KOPT-K1 (cell line): ENCODE data around the gene USH2A.

Source experiments
- H3K27ac ChIP-seq: fragments of 200-600 bp; sonication (generic); 2 replicates; pipeline ENCODE4 v1.5.1; 2016; ENCODE audit warnings: antibody characterized with exemption, mild to moderate bottlenecking, low read depth, low read length; ENCODE audit not compliant: poor library complexity, severe bottlenecking
- H3K36me3 ChIP-seq: fragments of 200-600 bp; sonication (generic); 2 replicates; pipeline ENCODE4 v1.5.1; 2017; ENCODE audit warnings: antibody characterized with exemption, mild to moderate bottlenecking, low read length, moderate library complexity; ENCODE audit not compliant: insufficient read depth
- H3K9me3 ChIP-seq: fragments of 200-600 bp; sonication (generic); 2 replicates; pipeline ENCODE4 v1.5.1; 2017; ENCODE audit warnings: antibody characterized with exemption, low read length, mild to moderate bottlenecking; ENCODE audit not compliant: insufficient read depth, poor library complexity, severe bottlenecking

Gene USH2A

GRCh38 chr1:216332462-216332861 lies 90.8 kb downstream of the USH2A start:
- Histone ChIP-seq H3K9me3 (no peaks in the 10 kb centered on the region), H3K36me3 (no peaks in the 10 kb centered on the region), H3K27ac (no peak overlapping the region)

GRCh38 chr1:216332003-216332402 lies 91.2 kb downstream of the USH2A start:
- Histone ChIP-seq H3K36me3 (no peaks in the 10 kb centered on the region), H3K27ac (no peak overlapping the region), H3K9me3 (no peaks in the 10 kb centered on the region)

- no peaks in the 10 kb centered on the region for H3K36me3 ChIP-seq
- no peak overlapping the region for H3K27ac ChIP-seq
- H3K9me3 ChIP-seq, result no peaks in the 10 kb centered on the region
Observed at GRCh38 chr1:216331211-216331610, 92.0 kb downstream of the USH2A start.

GRCh38 chr1:216330262-216330661 lies 93.0 kb downstream of the USH2A start:
- Histone ChIP-seq H3K36me3 (no peaks in the 10 kb centered on the region), H3K9me3 (no peaks in the 10 kb centered on the region), H3K27ac (no peak overlapping the region)

GRCh38 chr1:216325946-216326345 lies 97.3 kb downstream of the USH2A start:
- H3K27ac ChIP-seq, result no peak overlapping the region
- no peaks in the 10 kb centered on the region for H3K9me3 ChIP-seq
- no peaks in the 10 kb centered on the region for H3K36me3 ChIP-seq

- H3K9me3 ChIP-seq, result no peaks in the 10 kb centered on the region
- H3K27ac ChIP-seq, result no peak overlapping the region
Observed at GRCh38 chr1:216325336-216325735, 97.9 kb downstream of the USH2A start.

GRCh38 chr1:216323344-216323743 lies 99.9 kb downstream of the USH2A start:
- Histone ChIP-seq H3K27ac (no peak overlapping the region), H3K36me3 (no peaks in the 10 kb centered on the region)

More at GRCh38 chr1:216325336-216325735, 97.9 kb downstream of the USH2A start:
- no peaks in the 10 kb centered on the region for H3K36me3 ChIP-seq

GRCh38 chr1:216314379-216315095 lies 108.7 kb downstream of the USH2A start:
- H3K9me3 ChIP-seq, result no peaks in the 10 kb centered on the region
- H3K27ac ChIP-seq, result no peak overlapping the region
- no peaks in the 10 kb centered on the region for H3K36me3 ChIP-seq

More at GRCh38 chr1:216323344-216323743, 99.9 kb downstream of the USH2A start:
- H3K9me3 ChIP-seq, result no peaks in the 10 kb centered on the region

- Histone ChIP-seq H3K36me3 (no peaks in the 10 kb centered on the region), H3K9me3 (no peaks in the 10 kb centered on the region), H3K27ac (no peak overlapping the region)
Observed at GRCh38 chr1:216310776-216311175, 112.5 kb downstream of the USH2A start.

GRCh38 chr1:216306830-216307229 lies 116.4 kb downstream of the USH2A start:
- Histone ChIP-seq H3K36me3 (no peaks in the 10 kb centered on the region), H3K9me3 (no peaks in the 10 kb centered on the region), H3K27ac (no peak overlapping the region)

- Histone ChIP-seq H3K36me3 (no peaks in the 10 kb centered on the region), H3K9me3 (no peaks in the 10 kb centered on the region), H3K27ac (no peak overlapping the region)
Observed at GRCh38 chr1:216303690-216304089, 119.6 kb downstream of the USH2A start.

GRCh38 chr1:216293683-216294082 lies 129.6 kb downstream of the USH2A start:
- Histone ChIP-seq H3K36me3 (no peaks in the 10 kb centered on the region), H3K27ac (no peak overlapping the region), H3K9me3 (no peaks in the 10 kb centered on the region)

GRCh38 chr1:216290074-216290473 lies 133.2 kb downstream of the USH2A start:
- Histone ChIP-seq H3K27ac (no peak overlapping the region), H3K36me3 (no peaks in the 10 kb centered on the region), H3K9me3 (peaks cover 9% of the 10 kb centered on the region)

- no peak overlapping the region for H3K27ac ChIP-seq
- H3K36me3 ChIP-seq, result no peaks in the 10 kb centered on the region
- H3K9me3 ChIP-seq, result peaks cover 16% of the 10 kb centered on the region
Observed at GRCh38 chr1:216285052-216285451, 138.2 kb downstream of the USH2A start.

GRCh38 chr1:216281757-216282156 lies 141.5 kb downstream of the USH2A start:
- Histone ChIP-seq H3K36me3 (no peaks in the 10 kb centered on the region), H3K9me3 (peaks cover 16% of the 10 kb centered on the region)

GRCh38 chr1:216270086-216270773 lies 153.0 kb downstream of the USH2A start:
- Histone ChIP-seq H3K9me3 (no peaks in the 10 kb centered on the region), H3K27ac (no peak overlapping the region), H3K36me3 (no peaks in the 10 kb centered on the region)

More at GRCh38 chr1:216281757-216282156, 141.5 kb downstream of the USH2A start:
- H3K27ac ChIP-seq, result no peak overlapping the region
